Lung (tissue), 12 donors: ENCODE measurements around the gene GRIK3. TPM values are rescaled to one million over a fixed set of nuclear protein-coding genes. Genes with fewer than 3 reads are reported as not detected.

Experiments
- ATAC-seq: fragments of 200-7000 bp; cut with Tn5 transposase; one replicate; pipeline ENCODE4 v1.9.1; 2020; ENCODE audit warnings: moderate number of reproducible peaks; ENCODE audit not compliant: insufficient read depth, low FRiP score
- DNase-seq, 3 donors: peaks; one replicate each; pipeline ENCODE4 v3.0.0-alpha.2; 2013 to 2017
- H3K27ac ChIP-seq, 2 donors: one replicate each; pipeline ENCODE4 v1.5.1; 2013; ENCODE audit warnings: mild to moderate bottlenecking in 2 of 2, moderate library complexity in 2 of 2, control low read depth in 1 of 2, inconsistent platforms in 1 of 2, low read depth in 1 of 2, low read length in 1 of 2
- H3K27me3 ChIP-seq, 3 donors: one replicate each; pipeline ENCODE4 v1.5.1; 2013; ENCODE audit warnings: low read length in 2 of 3; ENCODE audit not compliant: control insufficient read depth in 3 of 3, insufficient read depth in 3 of 3
- H3K36me3 ChIP-seq, 4 donors: one replicate each; pipeline ENCODE4 v1.5.1; 2013; ENCODE audit warnings: low read length in 4 of 4, mild to moderate bottlenecking in 1 of 4, moderate library complexity in 1 of 4; ENCODE audit not compliant: control insufficient read depth in 4 of 4, insufficient read depth in 4 of 4
- H3K4me1 ChIP-seq, 5 donors: one replicate each; pipeline ENCODE4 v1.5.1; 2013; ENCODE audit warnings: low read length in 5 of 5, mild to moderate bottlenecking in 2 of 5, moderate library complexity in 1 of 5; ENCODE audit not compliant: control insufficient read depth in 5 of 5, insufficient read depth in 5 of 5
- H3K4me3 ChIP-seq: one replicate; pipeline ENCODE4 v1.5.1; 2013; ENCODE audit warnings: mild to moderate bottlenecking, control low read depth, moderate library complexity
- H3K9ac ChIP-seq, 2 donors: one replicate each; pipeline ENCODE4 v1.5.1; 2013; ENCODE audit warnings: low read length in 2 of 2, control low read depth in 1 of 2; ENCODE audit not compliant: insufficient read depth in 1 of 2
- H3K9me3 ChIP-seq, 4 donors: one replicate each; pipeline ENCODE4 v1.5.1; 2013; ENCODE audit warnings: low read length in 3 of 4, mild to moderate bottlenecking in 1 of 4, moderate library complexity in 1 of 4; ENCODE audit not compliant: control insufficient read depth in 4 of 4, insufficient read depth in 3 of 4
- CTCF ChIP-seq: IDR thresholded peaks from 2 replicates; pipeline ENCODE4 v1.5.1; 2012; ENCODE audit warnings: mild to moderate bottlenecking; ENCODE audit errors: control extremely low read depth, extremely low read depth
- WGBS, 2 donors: extraction: QIAGEN DNeasy Blood & Tissue Kit; methylation state at CpG; one replicate each; pipeline ENCODE4 v1.1.7; 2013; 5-methylcytosine and 5-hydroxymethylcytosine counted together
- polyA plus RNA-seq, 2 donors: library from polyadenylated mRNA; stranded (reverse); fragments of 200-250 nt; gene quantifications; one replicate each; pipeline ENCODE4 v1.2.1, GENCODE V29; 2013
- total RNA-seq, 2 donors: library from RNA; depleted of rRNA in 1 of 2; stranded (reverse); fragments of >200 nt in 1 of 2; gene quantifications; one replicate each; pipeline ENCODE4 v1.2.1, GENCODE V29; 2014 to 2021
- donor health status: control.
- donor health status: control.
- donor health status: Bipolar disorder and iron deficiency.
- donor health status: healthy.
- donor health status: DM: yes; HTN: yes; CAD: no.

GRIK3 gene
- total and polyA plus RNA-seq, 4 donors: 0.01 to 0.40 (median 0.07) TPM

GRCh38 chr1:37006132-37006868 is 28.0 kb downstream of the GRIK3 start:
- DNase-seq: no peak
- no peak for ATAC-seq
- no peak for TF ChIP-seq CTCF
- no peaks in the 10 kb centered on the region for H3K9me3 ChIP-seq
- H3K27me3 ChIP-seq: peaks cover 0 to 7% (median 0%) of the 10 kb centered on the region in 3 donors
- peaks cover 0 to 17% (median 0%) of the 10 kb centered on the region in 5 donors for H3K4me1 ChIP-seq
- no peaks in the 10 kb centered on the region for H3K36me3 ChIP-seq
- 67 to 70% methylated on average over 11 of the region's 11 CpGs for WGBS, 2 donors
- no peak overlapping the region for H3K27ac ChIP-seq
- H3K9ac ChIP-seq: no peak overlapping the region
- no peak overlapping the region for H3K4me3 ChIP-seq

GRCh38 chr1:37002898-37003297 is 31.4 kb downstream of the GRIK3 start:
- no peak overlapping the region for H3K27ac ChIP-seq
- no peak overlapping the region for H3K4me3 ChIP-seq
- no peaks in the 10 kb centered on the region for H3K9me3 ChIP-seq
- WGBS, 2 donors: 94 to 99% methylated on average over 3 of the region's 3 CpGs
- TF ChIP-seq CTCF: no peak
- no peak for ATAC-seq
- peaks cover 0 to 7% (median 0%) of the 10 kb centered on the region in 3 donors for H3K27me3 ChIP-seq
- H3K4me1 ChIP-seq: no peaks in the 10 kb centered on the region
- no peak overlapping the region for H3K9ac ChIP-seq
- H3K36me3 ChIP-seq: no peaks in the 10 kb centered on the region
- DNase-seq: no peak

- H3K27me3 ChIP-seq: peaks cover 0 to 7% (median 0%) of the 10 kb centered on the region in 3 donors
- no peak overlapping the region for H3K9ac ChIP-seq
- no peak for TF ChIP-seq CTCF
- ATAC-seq: no peak
- 34 to 58% methylated on average over 2 of the region's 2 CpGs for WGBS, 2 donors
- H3K4me3 ChIP-seq: no peak overlapping the region
- no peaks in the 10 kb centered on the region for H3K9me3 ChIP-seq
- no peaks in the 10 kb centered on the region for H3K4me1 ChIP-seq
- no peaks in the 10 kb centered on the region for H3K36me3 ChIP-seq
- no peak overlapping the region for H3K27ac ChIP-seq
- DNase-seq: no peak
These were observed 32.6 kb downstream of the GRIK3 start for GRCh38 chr1:37001703-37002102.
